GM19043 (cell line): ENCODE results near the gene BAZ2A.
"Not testable (repeated sequence)": the region's sequence is repeated elsewhere in the genome, so short reads cannot be mapped to it uniquely, and the experiment has no call there.

ENCODE experiments used
- ATAC-seq: cut with Tn5 transposase; IDR thresholded peaks from one replicate; pipeline ENCODE4 v1.9.1; 2021; ENCODE audit warnings: low read depth; ENCODE audit not compliant: unreplicated experiment

The BAZ2A gene

DNA sequence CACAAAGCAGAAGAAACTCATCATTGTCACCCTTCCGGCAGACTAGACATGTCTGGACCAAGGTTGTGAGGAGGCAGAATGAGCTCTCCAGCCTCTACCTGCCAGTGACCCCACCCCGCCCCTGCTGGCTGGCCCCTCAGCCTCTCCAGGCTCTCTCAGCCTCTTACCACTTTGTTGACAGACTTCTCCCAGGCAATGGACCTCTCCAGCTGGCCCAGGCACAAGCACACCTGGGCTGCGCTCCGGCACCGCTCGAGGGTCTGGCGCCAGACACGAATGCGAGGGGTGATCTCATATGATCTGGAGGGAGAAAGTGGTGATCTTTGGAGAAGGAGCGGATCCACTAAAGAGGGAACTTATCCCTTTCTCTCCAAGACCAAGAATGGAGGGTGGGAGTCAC, 30.3 kb downstream of the BAZ2A start:
- no peak for ATAC-seq

DNA sequence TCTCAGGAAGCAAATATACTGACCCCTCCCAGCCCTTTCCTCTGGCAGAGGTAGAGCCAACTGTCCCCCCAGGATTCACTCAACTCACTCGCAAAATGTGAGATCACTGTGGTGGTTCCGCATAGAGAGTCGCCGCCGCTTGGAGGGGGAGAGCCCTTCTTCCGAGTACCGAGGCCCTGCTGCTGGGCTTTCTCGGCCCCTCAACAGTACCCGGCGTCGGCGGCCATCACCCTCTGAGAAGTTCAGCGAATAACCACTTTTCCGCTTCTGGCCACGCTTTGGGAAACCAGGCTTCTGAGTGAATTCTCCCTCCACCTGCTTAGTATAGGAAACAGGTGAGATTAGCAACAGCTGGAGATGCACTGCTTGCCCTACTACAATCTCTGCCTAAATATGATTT, 31.1 kb downstream of the BAZ2A start:
- ATAC-seq = no peak

DNA sequence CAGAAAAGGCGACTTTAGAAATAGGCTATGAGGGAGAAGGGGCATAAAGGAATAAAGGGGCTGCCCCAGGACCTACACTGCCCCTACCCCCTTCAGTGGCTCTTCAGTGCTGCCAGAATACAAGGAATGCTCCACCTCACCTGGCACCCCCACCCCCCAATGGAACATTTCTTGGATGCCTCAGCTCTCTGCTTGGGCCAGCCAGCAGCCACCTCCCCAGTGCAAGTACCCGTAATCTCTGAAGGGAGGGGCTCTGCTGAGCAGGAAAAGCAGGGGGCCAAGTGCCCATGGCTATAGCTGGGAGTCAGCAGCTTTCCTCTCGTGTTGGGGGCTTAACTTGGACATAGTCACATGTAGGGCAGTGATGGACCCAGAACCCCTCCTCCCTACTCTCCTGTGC, 33.3 kb downstream of the BAZ2A start:
- ATAC-seq = no peak

DNA sequence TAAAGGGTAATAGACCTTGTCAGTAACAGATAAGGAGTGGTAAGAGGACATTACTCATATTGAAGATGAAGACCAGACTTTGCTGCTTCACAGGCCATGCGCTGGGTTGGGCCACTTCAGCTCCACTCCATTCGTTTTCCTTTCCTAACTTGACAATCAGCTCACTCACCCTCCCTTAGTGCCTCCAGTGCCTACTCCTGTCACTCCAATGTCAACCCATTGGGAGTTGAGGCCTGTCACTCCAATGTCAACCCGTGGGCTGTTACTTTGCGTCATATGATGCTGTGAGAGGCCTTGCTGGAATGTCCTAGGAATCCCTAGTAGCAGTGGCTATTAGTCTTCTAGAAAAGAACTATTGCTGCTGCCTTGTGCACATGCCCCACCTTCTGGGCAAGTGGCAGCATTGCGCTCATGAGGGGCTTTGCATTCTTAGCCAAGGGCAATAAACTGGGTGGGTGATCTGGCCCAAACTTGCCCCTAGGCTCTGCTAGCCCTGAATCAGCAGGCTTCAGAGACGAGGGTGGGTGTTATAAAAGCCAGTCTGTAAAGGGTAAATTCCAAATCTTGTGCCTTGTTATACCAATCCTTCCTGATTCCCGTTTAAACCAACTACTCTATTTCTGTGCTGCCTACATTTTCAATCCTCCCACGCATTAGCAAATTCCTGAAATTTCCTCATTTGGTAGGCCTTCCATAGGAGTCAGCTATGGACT, 36.1 kb downstream of the BAZ2A start:
- no peak for ATAC-seq

DNA sequence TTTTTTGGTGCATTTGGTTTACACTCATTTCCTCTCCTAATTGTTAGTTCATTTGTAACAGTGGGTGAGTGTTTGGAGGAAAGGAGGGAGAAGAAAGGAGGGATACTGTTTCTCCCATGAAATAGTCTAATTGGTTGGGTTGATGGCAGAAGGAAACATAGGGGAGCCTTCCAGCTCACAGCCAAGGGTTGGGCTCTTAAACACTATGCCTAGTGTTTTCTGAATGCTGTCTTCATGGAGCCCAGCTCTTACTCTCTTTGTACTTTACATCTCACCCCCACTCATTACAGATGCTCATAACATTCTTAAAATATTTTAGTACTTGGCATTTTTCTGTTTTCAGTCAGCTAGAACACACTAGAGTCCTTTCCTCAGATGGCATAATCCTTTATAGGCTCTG, 38.2 kb downstream of the BAZ2A start:
- ATAC-seq = no peak

DNA sequence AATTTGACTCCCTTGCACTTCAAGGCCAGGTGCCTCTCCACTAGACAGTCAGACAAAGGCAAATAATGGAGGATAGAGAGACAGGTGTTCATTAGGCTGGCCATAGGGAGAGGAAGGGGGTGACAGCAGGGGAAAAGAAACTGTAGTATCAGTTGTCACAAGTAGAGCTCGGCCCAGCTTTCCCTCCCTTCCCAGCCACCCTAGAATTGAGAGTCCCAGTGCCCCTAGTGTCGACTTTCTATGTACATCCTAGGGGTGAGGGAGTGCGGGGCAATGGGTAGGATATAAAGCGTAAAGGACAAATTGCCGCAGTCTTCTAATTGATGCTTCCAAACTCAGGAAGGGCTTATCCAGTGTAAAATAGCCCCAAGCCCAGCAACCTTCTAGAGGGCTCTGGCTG, 39.0 kb downstream of the BAZ2A start:
- no peak for ATAC-seq

DNA sequence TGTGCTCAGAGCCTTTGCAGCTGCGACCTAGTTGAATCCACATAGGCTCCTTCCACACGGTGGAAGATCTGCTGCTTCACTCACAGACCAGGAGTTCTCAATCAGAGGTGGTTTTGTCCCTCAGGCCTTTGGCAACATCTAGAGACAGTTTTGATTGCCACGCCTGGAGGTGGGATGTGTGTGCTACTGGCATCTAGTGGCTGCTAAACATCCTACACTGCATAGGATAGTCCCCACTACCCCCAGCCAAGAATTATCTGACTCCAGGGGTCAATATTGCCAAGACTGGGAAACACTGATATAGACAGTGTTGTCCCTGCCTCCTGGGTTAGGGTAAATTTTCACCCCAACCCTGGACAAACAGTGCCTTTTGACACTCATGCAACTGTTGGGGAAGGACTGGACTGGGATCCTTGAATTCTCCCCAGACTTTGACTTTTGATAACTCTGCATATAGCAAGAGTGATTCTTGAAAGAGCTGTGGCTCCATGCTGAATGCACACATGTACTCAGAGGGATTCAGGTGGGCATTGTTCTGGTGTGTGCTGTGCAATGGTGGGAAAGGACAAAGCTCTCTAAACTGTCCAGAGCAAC, 39.8 kb downstream of the BAZ2A start:
- no peak for ATAC-seq

DNA sequence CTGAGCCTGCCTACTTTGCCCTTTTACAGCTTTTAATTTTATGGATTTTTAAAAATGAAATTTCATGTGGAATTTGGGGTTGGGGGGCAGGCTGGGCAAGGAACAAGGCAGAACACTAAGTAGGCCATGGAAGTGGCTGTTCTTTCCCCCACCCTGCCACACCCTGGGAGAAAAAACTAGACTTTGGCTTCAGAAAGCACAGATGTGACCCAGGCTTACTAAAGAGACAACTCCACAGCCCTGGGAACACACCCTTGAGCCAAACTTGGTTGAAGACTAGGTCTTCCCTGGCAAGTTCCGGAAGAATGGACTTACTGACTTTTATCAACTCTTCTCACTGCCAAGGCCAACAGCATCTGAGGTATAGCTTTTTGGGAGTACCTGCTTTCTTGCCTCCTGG, 40.3 kb downstream of the BAZ2A start:
- no peak for ATAC-seq

DNA sequence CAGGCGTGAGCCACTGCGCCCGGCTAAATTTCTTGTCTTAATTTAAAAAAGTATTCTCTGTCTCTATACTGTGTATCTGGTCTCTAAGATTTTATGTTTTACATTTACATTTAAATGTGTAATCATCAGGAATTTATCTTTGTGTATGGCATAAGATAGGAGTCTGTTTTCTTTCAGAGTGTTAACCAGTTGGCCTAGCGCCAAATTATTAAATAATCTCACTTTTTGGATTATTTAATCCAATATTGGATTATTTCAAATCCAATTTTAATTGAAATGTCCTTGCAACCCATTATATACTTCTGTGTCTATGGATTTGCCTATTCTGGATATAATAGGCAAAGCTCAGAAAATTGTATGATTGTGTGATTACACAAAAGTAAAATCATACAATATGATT, 45.0 kb downstream of the BAZ2A start:
- no peak for ATAC-seq

DNA sequence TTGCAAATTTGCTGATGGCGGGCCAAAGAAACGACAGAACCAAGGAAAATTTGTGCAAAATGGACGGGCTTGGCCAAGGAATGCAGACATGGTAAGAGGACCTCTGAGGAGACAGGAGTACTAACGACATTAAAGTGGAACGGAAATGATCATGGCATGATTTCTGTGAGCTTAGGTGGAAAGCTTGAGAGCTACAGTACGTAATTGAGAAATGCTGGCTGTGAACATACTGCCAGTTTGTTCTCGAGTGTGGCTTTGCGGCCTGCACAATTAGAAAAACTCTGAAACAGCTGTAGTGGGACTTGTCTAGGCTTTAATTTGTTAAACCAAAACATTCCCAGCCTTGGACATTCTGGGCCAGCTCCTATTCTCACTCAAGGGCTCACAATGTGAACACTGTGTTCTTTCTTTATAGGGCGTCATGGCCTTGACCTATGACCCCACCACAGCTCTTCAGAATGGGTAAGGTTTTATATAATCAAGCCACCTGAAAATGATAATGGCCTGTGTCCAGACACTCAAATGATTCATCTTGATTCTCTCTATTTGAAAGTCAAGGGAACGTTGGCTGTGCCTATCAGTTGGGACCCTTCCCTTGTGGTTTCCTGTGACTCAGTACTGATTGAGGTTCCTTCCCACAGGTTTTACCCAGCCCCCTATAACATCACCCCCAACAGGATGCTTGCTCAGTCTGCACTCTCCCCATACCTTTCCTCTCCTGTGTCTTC, 48.5 kb downstream of the BAZ2A start:
- no peak for ATAC-seq

DNA sequence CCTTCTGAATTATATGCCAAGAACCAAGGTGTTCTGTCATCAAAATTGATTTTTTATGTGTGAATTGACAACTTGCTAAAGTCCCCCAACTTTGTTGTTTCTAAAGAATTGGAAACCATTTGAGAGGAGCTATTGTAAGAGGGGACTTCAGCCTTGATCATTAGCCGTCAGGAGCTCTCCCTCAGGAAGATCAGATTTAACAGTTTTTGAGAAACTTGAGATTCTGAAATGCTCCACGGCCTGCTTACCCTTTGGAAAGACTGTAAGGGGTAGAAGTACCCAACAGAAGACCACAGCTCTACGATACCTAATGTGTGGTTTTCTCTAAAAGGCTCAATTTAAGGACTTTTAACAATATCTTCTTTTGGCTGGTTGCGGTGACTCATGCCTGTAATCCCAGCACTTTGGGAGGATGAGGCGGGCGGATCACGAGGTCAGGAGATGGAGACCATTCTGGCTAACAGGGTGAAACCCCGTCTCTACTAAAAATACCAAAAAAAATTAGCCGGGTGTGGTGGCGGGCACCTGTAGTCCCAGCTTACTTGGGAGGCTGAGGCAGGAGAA, 51.1 kb downstream of the BAZ2A start:
- ATAC-seq = no peak

DNA sequence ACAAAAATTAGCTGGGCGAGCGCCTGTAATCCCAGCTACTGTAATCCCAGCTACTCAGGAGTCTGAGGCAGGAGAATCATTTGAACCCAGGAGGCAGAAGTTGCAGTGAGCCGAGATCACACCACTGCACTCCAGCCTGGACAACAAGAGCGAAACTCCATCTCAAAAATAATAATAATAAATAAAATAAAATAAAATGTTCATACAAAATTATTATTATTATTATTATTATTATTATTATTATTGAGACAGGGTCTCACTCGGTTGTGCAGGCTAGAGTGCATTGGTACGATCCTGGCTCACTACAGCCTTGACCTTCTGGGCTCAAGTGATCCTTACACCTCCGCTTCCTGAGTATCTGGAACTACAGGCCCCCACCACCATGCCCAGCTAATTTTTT, 52.9 kb downstream of the BAZ2A start:
- ATAC-seq = not testable (repeated sequence)

DNA sequence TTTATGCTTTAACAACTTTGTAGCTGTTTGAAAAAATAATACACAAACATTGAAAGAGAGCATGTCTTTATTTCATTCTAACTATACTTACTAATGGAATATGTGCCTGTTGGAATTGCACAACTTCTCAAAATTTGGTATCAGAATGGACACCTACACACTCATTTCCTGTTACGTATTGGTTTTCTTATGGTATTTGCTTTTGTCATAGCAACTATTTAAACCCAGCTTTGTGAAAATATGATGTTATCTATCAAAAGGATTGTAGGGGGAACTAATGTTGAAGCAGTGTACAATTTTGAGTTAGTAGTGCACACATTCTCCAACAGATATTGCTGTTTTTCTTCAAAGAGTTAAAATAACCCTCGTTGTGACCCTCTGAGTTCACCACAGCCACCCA, 55.9 kb downstream of the BAZ2A start:
- no peak for ATAC-seq

DNA sequence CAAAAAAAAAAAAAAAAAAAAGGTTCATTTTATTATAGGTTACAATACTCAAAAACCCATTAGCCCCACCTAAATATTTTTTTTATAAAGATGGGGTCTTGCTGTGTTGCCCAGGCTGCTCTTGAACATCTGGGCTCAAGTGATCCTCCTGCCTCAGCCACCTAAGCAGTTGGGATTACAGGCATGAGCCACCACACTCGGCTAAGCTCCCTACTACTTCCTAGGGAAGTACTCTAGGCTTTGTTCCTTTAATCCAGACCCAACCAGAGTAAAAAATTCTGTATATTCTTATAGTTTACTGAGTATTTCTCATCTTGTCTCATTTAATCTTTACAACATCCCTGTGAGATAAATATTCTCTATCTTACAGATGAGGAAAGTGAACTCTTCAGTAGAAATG, 57.8 kb downstream of the BAZ2A start:
- ATAC-seq = no peak

DNA sequence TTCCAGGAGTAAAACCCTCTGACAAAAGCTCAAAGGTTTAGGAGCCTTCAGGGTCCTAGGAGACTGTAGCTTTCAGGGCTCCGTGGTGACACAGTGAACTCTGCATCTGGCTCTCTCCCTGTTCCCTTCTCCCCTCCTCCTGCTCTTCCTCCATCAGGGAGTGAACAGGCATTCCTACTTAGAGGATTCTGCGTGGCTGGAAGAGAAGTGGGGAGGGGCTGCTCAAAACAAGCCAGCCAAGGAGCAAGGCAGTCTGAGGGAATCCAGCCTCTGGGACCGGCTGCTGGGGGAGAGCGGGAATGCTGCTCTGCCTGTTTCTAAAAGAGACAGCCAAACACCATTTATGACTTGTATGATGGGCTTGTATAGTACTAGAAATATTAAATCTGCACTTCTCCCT, 59.0 kb downstream of the BAZ2A start:
- no peak for ATAC-seq

DNA sequence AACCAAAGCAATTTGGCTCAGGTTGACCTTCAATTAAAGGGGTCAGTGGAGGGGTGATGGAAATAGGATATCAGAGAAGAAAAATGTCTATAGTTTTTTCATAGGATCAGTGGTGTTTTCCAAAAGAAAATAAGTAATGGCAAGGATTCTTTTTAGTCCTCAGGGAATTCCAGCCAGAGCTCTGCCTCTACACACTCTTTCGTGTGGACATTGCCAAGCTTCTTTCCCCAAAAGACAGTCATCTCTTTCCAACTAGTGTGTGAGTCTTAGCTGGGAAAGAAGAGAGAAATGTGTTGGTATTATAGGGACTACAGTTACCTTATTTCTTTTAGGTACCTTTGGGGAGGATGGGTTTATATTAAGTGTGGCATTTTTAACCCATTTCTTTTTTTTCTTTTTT, 62.0 kb downstream of the BAZ2A start:
- no peak for ATAC-seq

DNA sequence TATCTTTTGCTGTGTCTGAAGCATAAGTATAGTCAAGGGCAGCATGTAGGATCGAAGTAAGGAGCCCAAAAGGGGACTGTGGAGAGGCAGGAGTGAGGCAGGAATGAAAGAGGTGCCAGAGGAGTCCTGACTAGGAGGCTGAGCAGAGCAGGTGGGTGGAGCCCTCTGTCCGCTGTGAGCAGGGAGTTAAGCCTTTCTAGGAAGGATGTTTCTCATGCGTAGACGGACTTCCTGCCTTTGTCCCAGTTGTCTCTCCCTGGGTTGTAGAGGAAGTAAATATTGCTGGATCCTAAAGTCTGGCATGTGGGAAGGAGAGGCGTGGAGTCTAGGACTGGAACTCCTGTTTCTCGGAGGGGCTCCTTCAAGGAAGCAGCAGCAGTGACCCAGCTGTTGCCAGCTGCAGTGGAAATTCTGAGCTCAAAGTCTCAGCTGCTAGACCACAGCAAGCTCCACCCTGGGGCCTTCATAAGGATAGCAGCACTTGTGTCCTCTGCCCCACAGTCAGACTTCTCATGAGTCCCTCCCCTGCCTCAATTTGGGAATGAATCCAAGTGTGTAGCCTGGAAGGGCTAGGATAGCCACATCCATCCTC, 64.5 kb downstream of the BAZ2A start:
- ATAC-seq = peak; percentile 68

DNA sequence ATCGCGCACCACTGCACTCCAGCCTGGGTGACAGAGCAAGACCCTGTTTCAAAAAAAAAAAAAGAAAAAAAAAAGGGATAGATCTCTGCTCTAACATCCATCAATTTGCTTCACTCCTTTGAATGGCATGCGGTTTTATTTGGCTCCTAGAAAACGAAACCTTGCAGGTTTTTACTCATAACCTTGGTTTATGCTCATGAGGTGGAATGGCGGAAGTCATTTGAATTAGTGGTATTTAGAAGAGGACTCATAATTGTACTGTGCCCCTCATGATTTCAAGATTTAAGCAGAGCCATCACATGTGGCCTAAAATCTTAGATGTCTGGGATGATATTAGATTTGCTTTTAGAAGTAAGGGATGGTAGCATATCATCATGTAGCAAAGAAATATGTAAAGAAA, 79.1 kb downstream of the BAZ2A start:
- ATAC-seq = no peak

DNA sequence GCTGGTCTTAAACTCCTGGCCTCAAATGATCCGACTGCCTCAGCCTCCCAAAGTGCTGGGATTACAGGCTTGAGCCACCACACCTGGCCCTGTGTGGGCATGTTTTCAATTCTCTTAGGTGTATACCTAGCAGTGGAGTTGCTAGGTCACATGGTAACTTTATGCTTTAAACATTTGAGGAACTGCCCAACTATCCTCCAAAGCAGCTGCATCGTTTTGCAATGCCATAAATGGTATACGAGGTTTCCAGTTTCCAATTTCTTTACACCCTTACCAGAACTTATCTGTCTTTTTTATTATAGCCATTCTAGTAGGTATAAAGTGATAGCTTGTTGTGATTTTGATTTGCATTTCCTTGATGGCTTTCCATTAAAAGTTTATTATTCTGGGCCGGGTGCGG, 83.4 kb downstream of the BAZ2A start:
- no peak for ATAC-seq
